ENCODE measurements around the gene KCNQ2.

- no peak for TF ChIP-seq POLR2A (IDR thresholded peaks at IDR 0.05; ENCODE audit: low read depth, low read length)
- TF ChIP-seq POLR2AphosphoS5 (IDR thresholded peaks at IDR 0.05; ENCODE audit: low read depth, low read length): no peak
These were observed 53.8 kb downstream of the KCNQ2 start for GRCh38 chr20:63418617-63419016.
